Stimulated activated CD8-positive, alpha-beta memory T cell treated with anti-CD3 and anti-CD28 coated beads, Interleukin-12 subunit alpha, Interleukin-12 subunit beta, amount 100 ng/mL, for 24 hours (primary cell): Measurements from ENCODE around the gene ZAP70.

ENCODE experiments used
- DNase-seq: peaks from one replicate; pipeline ENCODE4 v3.0.0-alpha.2; 2020; ENCODE audit errors: extremely low read depth

ZAP70 gene

GRCh38 chr2:97716695-97717612 is 3.6 kb downstream of the ZAP70 start:
- DNase-seq, result no peak

GRCh38 chr2:97717613-97717995 is 4.2 kb downstream of the ZAP70 start:
- no peak for DNase-seq

GRCh38 chr2:97718051-97718882 is 4.9 kb downstream of the ZAP70 start:
- no peak for DNase-seq

- no peak for DNase-seq
Measured at GRCh38 chr2:97718942-97719341, 5.6 kb downstream of the ZAP70 start.

- DNase-seq, result no peak
Measured at GRCh38 chr2:97719362-97720155, 6.2 kb downstream of the ZAP70 start.

DNA sequence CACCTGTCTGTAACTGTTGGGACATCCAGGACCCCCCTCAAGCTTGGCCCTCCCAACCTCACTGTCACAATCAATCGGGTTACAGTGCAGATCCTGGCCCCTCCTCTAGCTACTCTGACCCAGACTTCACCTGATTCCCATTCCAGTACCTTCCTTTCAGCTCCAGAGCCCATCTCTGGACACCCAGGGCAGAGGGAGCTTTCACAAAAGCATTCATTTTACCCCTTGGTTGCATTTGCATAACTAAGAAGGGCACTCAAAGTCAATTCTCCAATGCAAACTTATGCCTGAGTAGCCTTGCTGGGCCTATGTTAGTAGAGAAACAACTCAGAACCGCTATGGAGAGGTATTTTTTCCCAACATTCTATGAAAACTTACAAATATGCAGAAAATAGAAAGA is 7.4 kb downstream of the ZAP70 start:
- no peak for DNase-seq

DNA sequence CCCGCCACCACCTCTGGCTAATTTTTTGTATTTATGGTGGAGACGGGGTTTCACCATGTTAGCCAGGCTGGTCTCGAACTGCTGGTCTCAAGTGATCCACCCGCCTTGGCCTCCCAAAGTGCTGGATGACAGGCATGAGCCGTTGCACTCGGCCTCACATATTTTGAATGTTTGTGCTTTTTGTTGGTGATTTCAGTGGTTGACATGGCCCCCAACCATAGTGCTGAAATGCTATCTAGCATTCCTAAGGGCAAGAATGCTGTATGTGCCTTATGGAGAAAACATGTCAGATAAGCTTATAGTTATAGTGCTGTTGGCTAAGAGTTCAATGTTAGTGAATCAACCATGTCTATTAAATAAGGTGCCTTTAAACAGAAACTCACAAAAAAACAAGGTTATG is 8.9 kb downstream of the ZAP70 start:
- DNase-seq, result no peak

- DNase-seq, result no peak
Measured at GRCh38 chr2:97723156-97724072, 10.0 kb downstream of the ZAP70 start.

DNA sequence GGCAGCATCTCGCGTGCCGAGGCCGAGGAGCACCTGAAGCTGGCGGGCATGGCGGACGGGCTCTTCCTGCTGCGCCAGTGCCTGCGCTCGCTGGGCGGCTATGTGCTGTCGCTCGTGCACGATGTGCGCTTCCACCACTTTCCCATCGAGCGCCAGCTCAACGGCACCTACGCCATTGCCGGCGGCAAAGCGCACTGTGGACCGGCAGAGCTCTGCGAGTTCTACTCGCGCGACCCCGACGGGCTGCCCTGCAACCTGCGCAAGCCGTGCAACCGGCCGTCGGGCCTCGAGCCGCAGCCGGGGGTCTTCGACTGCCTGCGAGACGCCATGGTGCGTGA is 10.7 kb downstream of the ZAP70 start:
- no peak for DNase-seq

- no peak for DNase-seq
Measured at GRCh38 chr2:97724501-97724900, 11.1 kb downstream of the ZAP70 start.

DNA sequence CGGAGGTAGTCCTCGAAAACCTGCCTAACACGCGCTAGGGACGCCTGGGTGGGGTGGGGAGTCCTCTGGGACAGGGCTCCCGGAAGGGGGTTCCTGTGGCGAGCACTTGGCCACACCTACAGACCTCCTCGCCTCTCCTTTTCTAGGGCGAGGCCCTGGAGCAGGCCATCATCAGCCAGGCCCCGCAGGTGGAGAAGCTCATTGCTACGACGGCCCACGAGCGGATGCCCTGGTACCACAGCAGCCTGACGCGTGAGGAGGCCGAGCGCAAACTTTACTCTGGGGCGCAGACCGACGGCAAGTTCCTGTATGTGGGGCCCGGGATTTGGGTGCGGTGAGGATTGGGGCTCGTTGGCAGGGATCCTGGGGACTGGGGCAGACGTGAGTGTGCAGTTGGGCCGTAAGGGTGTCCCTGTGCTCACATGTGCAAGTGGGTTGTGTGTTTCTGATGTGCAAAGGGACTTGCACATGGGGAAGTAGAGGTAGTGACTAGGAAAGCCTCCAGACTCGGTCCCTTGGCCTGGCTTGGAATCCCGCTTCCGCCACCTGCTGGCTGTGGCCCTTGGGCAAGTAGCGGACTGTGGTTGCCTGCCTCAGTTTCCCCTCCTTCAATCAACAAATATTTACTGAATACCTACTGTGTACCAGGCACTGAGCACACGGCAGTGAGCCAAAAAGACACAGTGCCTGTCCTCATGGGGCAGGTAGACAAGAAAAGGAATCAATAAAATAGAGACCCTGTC is 11.7 kb downstream of the ZAP70 start:
- DNase-seq, result no peak

DNA sequence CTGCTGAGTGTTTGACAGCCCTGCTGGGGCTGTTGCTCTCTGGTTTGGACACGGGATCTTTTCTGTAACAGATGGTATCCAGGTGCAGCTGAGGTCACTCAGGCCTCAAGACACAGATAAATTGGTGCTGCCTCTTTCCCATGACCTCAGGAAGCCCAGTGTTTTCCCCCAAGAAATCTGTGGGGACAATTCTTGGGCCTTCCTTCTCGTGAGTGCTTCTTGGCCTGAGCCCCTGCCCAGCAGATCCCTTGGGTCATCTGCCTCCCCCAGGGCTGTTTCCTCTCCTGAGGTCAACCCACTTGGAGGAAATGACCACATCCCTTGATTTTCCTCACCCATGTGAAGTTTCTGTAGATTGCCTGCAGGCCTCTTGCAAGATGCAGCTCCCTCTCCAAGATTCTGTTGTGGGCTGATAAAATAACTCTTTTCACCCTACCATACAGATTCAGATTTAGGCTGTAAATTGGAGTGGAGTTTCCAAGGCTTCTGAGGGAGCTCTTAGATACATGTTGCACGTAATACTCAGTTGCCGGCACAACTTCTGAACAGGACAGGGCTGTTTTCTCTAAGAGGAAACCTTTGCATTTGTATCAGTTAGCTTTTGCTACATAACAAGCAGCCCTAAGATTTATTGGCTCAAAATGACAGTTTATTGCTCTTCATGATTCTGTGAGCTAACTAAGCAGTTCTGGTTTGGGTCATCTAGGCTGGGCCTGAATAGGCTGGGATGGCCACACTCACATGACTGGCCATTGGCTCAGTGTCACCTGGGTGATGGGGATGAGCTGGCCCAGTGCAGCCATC is 13.1 kb downstream of the ZAP70 start:
- DNase-seq, result no peak

DNA sequence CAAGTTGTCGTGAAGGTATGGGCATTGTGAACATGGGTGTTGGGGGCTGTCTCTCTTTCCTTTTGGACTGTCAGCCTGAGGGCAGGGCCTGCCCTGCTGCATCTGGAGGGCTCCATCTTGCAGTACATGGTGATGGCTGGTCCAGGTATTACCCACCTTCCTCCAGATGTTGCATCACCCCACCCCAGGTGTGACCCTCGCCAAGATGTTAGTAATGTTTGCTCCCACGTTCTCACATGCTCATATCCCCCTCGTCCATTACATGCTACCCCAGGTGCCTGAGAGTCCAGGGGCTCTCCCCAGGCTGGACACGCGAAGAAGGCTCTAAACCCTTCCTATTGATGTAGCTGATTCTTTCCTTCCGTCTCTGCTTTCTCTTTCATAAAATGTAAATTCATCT is 13.9 kb downstream of the ZAP70 start:
- DNase-seq, result no peak

DNA sequence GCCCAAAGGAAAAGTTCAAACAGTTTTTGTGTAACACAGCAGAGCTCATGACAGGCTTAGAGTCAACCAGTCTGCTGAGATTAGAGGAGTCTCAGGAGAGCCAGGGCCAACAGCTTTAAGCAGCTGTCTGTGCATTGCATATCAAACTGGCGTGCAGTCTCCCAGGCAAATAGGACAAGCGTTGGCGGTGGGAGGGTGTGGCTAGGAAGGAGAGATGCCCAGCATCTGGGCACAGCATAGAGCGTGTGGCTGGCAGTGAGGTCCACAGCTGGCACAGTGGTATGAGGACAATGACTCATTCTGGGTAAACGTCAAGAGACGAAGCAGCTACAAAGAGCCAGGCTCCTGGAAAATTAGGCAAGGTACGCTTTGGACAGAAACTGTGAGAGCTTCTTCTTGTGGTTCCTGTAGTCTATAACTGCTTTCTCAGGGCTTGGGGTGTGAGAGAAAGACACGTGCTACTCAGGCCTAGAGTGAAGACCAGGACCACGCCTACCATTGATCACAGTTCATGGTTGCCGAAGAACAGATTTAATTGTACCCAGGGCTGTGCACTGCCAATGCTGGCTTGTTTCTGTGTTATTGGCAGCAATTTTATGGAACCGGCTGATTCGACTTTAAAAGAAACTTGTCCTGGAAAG is 14.8 kb downstream of the ZAP70 start:
- no peak for DNase-seq

DNA sequence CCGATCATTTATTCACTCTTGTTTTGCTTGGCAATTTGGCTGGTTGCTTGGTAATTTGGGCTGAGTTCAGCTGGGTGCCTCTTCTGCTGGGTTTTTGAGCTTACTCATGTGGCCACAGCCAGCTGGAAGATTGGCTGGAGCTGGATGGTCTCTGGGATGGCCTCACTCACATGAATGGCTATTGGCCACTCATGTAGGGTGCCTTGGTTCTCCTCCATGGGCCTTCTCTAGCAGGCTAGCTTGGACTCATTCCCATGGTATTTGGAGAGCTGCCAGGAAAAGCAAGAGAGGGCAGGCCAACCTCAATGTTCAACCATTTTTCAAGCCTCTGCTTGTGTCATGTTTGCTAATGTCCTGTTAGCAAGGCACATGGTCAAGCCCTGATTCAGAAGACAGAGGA is 16.9 kb downstream of the ZAP70 start:
- no peak for DNase-seq

- DNase-seq, result no peak
Measured at GRCh38 chr2:97731274-97732020, 18.1 kb downstream of the ZAP70 start.

DNA sequence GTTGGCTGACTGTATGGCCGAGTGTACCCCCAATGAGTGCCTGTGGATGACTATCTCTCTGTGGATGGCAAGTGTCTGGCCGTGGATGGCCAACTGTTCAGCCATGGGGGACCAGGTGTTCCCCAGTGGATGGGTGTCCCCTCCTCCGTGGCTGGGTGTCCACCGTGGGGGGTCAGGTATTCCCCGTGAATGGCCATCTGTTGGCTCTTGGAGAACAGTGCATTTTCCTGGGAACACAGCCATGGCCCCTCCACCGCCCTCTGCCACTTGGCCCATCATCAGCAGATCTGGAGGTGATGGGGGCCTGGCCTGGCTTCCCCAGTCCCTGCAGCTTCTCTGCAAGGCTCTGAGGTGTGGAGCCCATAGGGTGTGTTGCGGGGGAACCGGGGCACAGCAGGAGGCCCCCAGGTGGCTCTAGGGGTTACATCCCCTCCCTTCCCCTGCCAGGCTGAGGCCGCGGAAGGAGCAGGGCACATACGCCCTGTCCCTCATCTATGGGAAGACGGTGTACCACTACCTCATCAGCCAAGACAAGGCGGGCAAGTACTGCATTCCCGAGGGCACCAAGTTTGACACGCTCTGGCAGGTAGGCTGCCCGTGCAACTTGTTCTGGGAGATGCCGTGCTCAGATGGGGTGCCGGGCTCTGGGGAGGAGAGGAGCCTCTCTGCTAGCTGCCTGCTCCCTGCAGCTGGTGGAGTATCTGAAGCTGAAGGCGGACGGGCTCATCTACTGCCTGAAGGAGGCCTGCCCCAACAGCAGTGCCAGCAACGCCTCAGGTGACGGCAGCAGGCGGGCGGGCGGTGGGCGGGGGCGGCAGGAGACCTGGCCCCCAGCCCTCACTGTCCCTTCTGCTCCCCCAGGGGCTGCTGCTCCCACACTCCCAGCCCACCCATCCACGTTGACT is 19.3 kb downstream of the ZAP70 start:
- no peak for DNase-seq
